Measurements from ENCODE around the gene STK11IP. TPM values are rescaled to one million over a fixed set of nuclear protein-coding genes. Genes with fewer than 3 reads are reported as not detected.

Gene STK11IP
- total and polyA plus RNA-seq, 9 donors, result 12.7 to 23.8 (median 18.9) TPM

DNA sequence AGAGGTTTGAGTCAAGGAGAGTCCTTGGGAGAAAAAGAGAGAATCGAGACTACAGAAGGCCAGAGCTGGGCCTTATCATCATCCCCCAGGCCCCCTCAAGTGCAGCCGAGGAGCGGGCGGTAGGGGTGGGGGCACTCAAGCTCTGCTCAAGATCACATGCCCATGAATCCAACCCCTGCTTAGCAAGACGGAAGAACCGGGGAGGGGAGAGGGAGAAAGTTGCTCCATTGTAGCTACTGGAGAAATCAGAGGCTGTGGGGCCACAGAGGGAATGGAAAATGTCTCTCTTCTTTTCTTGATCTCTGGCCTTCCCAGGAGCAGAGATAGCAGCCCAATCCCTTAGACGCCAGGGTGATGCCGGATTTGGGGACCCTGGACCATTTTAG is 44.4 kb downstream of the STK11IP start:
- Histone ChIP-seq H3K27ac (ENCODE audit: low read length) (peak overlapping the region; percentile 53), H3K9me3 (replicated peaks; ENCODE audit: control insufficient read depth, low read depth, low read length) (no peaks in the 10 kb centered on the region), H3K27me3 (ENCODE audit: control insufficient read depth, insufficient read depth, low read length) (no peaks in the 10 kb centered on the region), H3K4me1 (ENCODE audit: control insufficient read depth, insufficient read depth, low read length) (peaks cover 44% of the 10 kb centered on the region), H3K36me3 (ENCODE audit: control insufficient read depth, insufficient read depth, low read length) (peaks cover 13% of the 10 kb centered on the region), H3K4me3 (ENCODE audit: low read length) (no peak overlapping the region)
- DNase-seq, result no peak
- WGBS (ENCODE audit: insufficient coverage), result 65% methylated on average over 4 of the region's 8 CpGs

DNA sequence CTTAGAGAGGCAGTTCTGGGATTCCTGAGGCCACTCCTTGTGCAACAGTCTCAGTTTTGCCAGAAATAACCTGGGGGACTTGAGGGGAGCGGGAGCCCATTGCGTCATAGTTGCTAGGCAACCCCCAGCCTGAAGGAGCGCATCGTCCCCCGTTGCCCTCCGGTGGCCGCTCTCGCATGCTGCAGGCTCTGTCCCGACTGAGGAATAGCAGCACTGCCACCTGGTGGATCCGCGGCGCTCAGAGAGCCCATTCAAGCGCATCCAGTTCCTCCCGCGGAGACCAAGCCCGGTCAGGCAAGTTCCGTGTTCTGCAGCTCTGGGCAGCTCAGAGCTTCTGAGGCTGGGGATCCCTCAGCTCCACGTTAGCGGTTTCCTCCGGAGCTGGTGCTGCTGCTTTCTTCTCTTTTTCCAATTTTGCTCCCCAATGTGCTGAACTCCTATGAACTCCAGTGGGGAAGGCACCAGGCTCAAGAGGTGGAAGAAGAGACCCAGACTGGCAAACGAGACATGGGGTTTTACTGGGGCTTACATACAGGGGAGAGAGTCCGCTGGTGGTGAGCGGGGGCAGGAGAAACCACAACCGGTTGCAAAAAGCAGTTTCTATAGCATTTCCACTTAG is 44.9 kb downstream of the STK11IP start:
- under 1% methylated on average over 18 of the region's 24 CpGs for WGBS (ENCODE audit: insufficient coverage)

DNA sequence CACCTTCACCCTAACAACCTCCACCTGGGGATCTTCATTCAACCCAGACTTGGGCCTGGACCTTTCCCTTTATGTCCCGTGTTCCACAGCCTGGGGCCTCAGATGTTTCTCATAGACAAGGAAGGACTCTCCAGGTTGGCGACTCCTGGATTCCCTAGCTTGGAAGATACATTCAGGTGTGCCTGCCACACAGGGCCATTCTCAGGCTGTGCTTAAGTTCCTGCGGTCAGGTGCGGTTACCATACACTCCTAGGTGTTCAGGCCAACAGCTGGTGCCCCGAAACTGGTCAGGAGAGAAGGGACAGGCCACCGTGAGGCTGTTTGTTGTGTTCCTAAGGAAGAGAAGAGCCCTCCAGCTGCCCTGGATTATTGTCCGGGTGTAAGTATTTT is 45.4 kb downstream of the STK11IP start:
- Histone ChIP-seq H3K4me1 (ENCODE audit: control insufficient read depth, insufficient read depth, low read length) (peaks cover 44% of the 10 kb centered on the region), H3K27ac (ENCODE audit: low read length) (no peak overlapping the region), H3K36me3 (ENCODE audit: control insufficient read depth, insufficient read depth, low read length) (peaks cover 9% of the 10 kb centered on the region), H3K27me3 (ENCODE audit: control insufficient read depth, insufficient read depth, low read length) (no peaks in the 10 kb centered on the region), H3K4me3 (ENCODE audit: low read length) (no peak overlapping the region), H3K9me3 (replicated peaks; ENCODE audit: control insufficient read depth, low read depth, low read length) (no peaks in the 10 kb centered on the region)
- 76% methylated on average over 6 of the region's 7 CpGs for WGBS (ENCODE audit: insufficient coverage)
- no peak for DNase-seq

More for the DNA sequence above, 44.9 kb downstream of the STK11IP start:
- DNase-seq, result peak; percentile 97
- H3K4me1 ChIP-seq (ENCODE audit: control insufficient read depth, insufficient read depth, low read length), result peaks cover 44% of the 10 kb centered on the region
- no peaks in the 10 kb centered on the region for H3K27me3 ChIP-seq (ENCODE audit: control insufficient read depth, insufficient read depth, low read length)
- H3K27ac ChIP-seq (ENCODE audit: low read length), result peak overlapping the region; percentile 53
- peaks cover 11% of the 10 kb centered on the region for H3K36me3 ChIP-seq (ENCODE audit: control insufficient read depth, insufficient read depth, low read length)
- no peaks in the 10 kb centered on the region for H3K9me3 ChIP-seq (replicated peaks; ENCODE audit: control insufficient read depth, low read depth, low read length)
- H3K4me3 ChIP-seq (ENCODE audit: low read length), result no peak overlapping the region

DNA sequence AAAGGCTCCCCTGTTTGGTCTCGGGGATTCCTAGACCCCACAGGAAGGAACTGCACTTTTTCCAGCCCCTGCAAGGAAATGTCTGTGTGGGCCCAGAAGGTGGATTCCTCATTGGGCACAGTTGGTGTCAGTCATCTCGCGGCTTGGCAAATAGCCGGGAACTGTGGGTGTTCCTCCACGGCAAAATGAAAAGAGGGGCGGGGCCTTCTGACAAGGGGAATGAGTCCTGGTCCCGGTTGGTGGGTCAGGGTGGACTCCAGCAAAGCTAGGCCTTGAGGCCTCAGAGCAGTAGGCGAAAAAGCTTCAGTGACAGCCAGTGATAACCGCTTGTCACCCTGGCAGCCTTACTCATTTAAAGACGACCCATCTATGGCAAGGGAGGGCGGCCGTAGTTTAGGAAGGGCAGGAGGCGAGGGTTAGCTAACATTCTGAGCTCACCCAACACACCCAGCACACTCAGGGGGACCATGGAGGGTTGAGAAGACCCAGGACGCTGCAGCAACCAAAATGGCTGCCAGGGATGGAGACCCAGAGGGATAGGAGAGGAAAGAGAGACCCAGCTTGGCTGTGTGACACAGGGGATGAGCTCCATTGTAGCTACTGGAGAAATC is 46.2 kb downstream of the STK11IP start:
- 86% methylated on average over 10 of the region's 14 CpGs for WGBS (ENCODE audit: insufficient coverage)
- H3K36me3 ChIP-seq (ENCODE audit: control insufficient read depth, insufficient read depth, low read length), result peaks cover 2% of the 10 kb centered on the region
- H3K4me1 ChIP-seq (ENCODE audit: control insufficient read depth, insufficient read depth, low read length), result peaks cover 44% of the 10 kb centered on the region
- no peak overlapping the region for H3K4me3 ChIP-seq (ENCODE audit: low read length)
- no peaks in the 10 kb centered on the region for H3K27me3 ChIP-seq (ENCODE audit: control insufficient read depth, insufficient read depth, low read length)
- peak overlapping the region; percentile 21 for H3K27ac ChIP-seq (ENCODE audit: low read length)
- no peak for DNase-seq
- no peaks in the 10 kb centered on the region for H3K9me3 ChIP-seq (replicated peaks; ENCODE audit: control insufficient read depth, low read depth, low read length)

DNA sequence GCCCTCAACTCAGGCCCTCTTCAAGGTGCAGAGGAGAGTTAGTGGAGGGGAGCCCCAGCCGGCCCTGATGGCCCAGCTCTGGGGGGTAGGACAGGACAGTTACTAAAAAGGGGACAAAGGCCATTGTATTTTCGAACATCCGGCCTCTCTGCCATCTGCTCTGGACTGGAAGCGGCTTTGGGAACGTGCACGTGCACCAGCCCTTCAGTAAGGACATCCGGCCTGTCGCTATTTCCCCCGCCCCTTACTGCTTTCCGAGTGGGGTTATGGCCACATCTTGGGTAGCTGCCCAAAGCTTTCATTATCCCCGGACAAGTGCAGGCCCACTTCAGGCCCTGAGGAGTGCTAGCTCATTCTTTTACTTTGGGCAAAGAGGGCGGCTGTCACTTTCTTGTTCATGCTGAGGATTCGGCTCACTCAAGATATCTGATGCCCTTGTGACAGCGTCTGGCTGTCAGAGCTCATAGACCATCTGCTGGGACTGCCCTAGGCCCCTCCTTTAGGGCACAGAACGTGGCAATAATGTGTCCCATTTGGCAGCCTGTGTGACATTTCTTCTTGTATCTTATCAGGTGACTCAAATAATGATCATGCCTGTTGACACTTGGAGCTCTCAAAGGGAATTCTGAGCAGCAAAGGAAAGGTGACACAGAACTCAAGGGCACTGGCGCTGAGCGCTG is 47.3 kb downstream of the STK11IP start:
- H3K4me3 ChIP-seq (ENCODE audit: low read length), result no peak overlapping the region
- H3K9me3 ChIP-seq (replicated peaks; ENCODE audit: control insufficient read depth, low read depth, low read length), result no peaks in the 10 kb centered on the region
- peak; percentile 72 for DNase-seq
- H3K4me1 ChIP-seq (ENCODE audit: control insufficient read depth, insufficient read depth, low read length), result peaks cover 44% of the 10 kb centered on the region
- H3K27ac ChIP-seq (ENCODE audit: low read length), result peak overlapping the region; percentile 78
- H3K27me3 ChIP-seq (ENCODE audit: control insufficient read depth, insufficient read depth, low read length), result no peaks in the 10 kb centered on the region
- H3K36me3 ChIP-seq (ENCODE audit: control insufficient read depth, insufficient read depth, low read length), result no peaks in the 10 kb centered on the region
- 47% methylated on average over 17 of the region's 17 CpGs for WGBS (ENCODE audit: insufficient coverage)

DNA sequence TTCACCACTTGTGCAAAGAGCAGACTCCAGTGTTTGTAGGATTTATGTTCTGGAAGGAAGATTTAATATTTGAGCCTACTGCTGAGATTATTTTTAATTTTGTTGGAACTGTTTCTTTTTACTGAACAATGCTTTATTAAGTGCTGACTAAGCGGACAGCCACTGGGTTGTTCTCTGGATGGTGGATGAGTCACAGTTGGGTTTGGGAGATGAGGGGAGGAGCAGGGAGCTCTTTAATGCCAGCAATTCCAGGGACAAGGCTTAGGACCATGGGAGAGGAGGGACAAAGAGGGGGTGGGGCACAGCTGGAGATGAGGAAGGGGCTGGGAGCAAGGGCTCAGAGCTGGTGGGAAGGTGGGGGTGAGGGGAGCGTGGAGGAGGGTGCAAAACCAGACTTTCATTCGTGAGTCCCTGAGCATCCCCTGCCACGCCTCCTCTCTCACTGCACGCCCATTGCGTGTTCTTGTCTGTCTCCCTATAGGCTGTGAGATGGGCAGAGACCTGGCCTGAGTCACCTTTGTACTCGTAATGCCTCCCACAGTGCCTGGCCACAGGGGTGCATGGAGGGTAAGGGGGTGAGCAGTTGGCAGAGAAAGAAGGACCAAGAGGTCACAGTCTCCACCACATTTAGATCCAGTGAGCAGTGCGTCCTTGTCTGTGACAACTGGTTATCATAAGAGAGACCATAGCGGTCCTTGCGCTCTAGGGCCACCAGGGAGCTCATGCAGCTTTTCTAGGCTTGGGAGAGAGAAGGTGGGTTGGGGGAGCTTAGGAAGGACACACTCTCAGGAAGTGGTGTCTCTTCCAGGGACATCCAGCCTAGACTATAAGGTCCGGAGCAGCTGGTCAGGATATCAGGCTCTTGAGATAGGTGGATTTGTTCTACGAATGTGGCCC is 48.2 kb downstream of the STK11IP start:
- Histone ChIP-seq H3K9me3 (replicated peaks; ENCODE audit: control insufficient read depth, low read depth, low read length) (no peaks in the 10 kb centered on the region), H3K36me3 (ENCODE audit: control insufficient read depth, insufficient read depth, low read length) (no peaks in the 10 kb centered on the region), H3K27me3 (ENCODE audit: control insufficient read depth, insufficient read depth, low read length) (peaks cover 3% of the 10 kb centered on the region), H3K27ac (ENCODE audit: low read length) (peak overlapping the region; percentile 78), H3K4me3 (ENCODE audit: low read length) (no peak overlapping the region), H3K4me1 (ENCODE audit: control insufficient read depth, insufficient read depth, low read length) (peaks cover 44% of the 10 kb centered on the region)
- DNase-seq, result peak; percentile 45
- 78% methylated on average over 1 of the region's 12 CpGs for WGBS (ENCODE audit: insufficient coverage)

DNA sequence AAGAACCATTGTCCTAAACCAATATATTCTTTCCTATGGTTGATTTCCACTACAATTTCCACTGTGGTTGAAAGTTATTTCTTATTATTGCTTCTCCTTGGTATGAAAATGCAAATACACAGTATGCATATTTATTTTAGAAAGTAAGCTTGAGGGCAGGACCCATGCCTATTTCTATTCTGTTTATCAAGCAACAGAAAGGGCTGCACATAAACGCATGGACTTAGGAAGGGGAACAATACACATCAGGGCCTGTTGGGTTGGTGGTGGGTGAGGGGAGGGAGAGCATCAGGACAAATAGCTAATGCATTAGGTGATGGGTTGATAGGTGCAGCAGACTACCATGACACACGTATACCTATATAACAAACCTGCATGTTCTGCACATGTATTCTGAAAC is 50.5 kb downstream of the STK11IP start:
- no peak overlapping the region for H3K4me3 ChIP-seq (ENCODE audit: low read length)
- peaks cover 32% of the 10 kb centered on the region for H3K4me1 ChIP-seq (ENCODE audit: control insufficient read depth, insufficient read depth, low read length)
- H3K27me3 ChIP-seq (ENCODE audit: control insufficient read depth, insufficient read depth, low read length), result peaks cover 6% of the 10 kb centered on the region
- no CpG with 5 or more reads among the region's 2 CpGs for WGBS (ENCODE audit: insufficient coverage)
- no peak overlapping the region for H3K27ac ChIP-seq (ENCODE audit: low read length)
- peaks cover 3% of the 10 kb centered on the region for H3K9me3 ChIP-seq (replicated peaks; ENCODE audit: control insufficient read depth, low read depth, low read length)
- no peak for DNase-seq
- H3K36me3 ChIP-seq (ENCODE audit: control insufficient read depth, insufficient read depth, low read length), result no peaks in the 10 kb centered on the region

DNA sequence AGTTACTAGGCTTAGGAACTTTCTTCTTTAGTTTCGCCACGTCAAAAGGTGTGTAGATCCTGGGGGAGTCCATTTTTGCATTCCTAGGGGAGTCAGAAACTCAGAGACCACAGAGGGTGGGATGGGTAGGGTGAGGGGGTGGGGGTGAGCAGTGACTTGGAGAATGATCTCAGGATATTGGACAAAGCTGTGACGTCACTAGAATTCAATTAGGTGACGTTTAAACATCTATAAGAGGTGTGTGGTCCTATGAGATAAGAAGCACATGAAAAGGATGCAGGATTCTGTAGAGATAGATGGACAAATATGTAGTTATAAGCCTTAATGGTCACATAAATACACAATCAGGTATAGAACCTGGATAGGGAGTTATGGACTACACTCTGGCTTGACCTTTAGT is 51.3 kb downstream of the STK11IP start:
- Histone ChIP-seq H3K36me3 (ENCODE audit: control insufficient read depth, insufficient read depth, low read length) (no peaks in the 10 kb centered on the region), H3K4me1 (ENCODE audit: control insufficient read depth, insufficient read depth, low read length) (peaks cover 24% of the 10 kb centered on the region), H3K27ac (ENCODE audit: low read length) (no peak overlapping the region), H3K9me3 (replicated peaks; ENCODE audit: control insufficient read depth, low read depth, low read length) (peaks cover 3% of the 10 kb centered on the region), H3K4me3 (ENCODE audit: low read length) (no peak overlapping the region), H3K27me3 (ENCODE audit: control insufficient read depth, insufficient read depth, low read length) (peaks cover 6% of the 10 kb centered on the region)
- WGBS (ENCODE audit: insufficient coverage), result 88% methylated on average over 2 of the region's 4 CpGs
- DNase-seq, result no peak

DNA sequence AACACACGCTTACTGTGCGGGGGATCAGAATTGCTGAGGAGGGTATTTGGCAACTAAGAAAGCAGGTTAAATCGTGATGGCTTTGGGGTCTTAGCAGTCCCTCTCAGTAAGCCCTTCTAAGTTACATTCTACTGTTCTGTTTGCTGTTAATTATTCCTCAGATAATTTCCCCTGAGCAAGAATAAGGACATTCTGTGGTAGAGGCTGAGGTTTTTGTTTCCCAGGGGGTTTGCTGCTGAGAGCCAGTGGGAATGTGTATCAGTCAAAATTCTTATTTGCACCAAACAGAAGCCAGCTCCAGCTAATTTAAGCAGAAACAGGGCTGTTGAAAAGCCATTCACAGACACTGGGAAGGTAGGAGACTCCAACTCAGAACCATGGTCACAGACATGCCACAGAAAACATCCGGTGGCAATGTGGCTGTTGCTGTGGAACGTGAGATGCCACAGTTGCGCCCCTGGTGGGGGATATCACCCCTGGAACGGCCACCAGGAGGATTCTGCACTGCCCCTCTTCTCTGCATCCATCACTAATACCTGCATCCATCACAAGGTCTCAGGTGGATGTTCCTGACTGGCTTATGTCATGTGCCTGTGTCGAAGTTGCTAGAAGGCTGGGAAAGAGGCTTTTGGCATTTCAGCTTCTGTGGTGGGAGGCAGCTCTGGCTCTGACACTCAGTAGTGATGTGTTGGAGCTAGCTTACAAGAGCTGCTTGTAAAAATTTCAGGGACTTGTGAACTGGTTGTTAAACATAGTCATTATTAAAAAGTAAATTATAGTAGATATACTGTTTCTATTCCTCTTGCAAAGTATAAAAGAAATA is 53.0 kb downstream of the STK11IP start:
- DNase-seq, result no peak
- Histone ChIP-seq H3K4me3 (ENCODE audit: low read length) (no peak overlapping the region), H3K36me3 (ENCODE audit: control insufficient read depth, insufficient read depth, low read length) (no peaks in the 10 kb centered on the region), H3K4me1 (ENCODE audit: control insufficient read depth, insufficient read depth, low read length) (peaks cover 7% of the 10 kb centered on the region), H3K27ac (ENCODE audit: low read length) (no peak overlapping the region), H3K9me3 (replicated peaks; ENCODE audit: control insufficient read depth, low read depth, low read length) (peaks cover 3% of the 10 kb centered on the region), H3K27me3 (ENCODE audit: control insufficient read depth, insufficient read depth, low read length) (peaks cover 6% of the 10 kb centered on the region)
- WGBS (ENCODE audit: insufficient coverage), result 56% methylated on average over 1 of the region's 8 CpGs
